Sigmoid colon (tissue), 4 donors: ENCODE data around the gene FATE1.

Source experiments
- EP300 ChIP-seq, 4 donors: sonication (generic); formaldehyde crosslinking; IDR thresholded peaks; one replicate each; pipeline ENCODE4 v1.6.1; 2017; ENCODE audit warnings: antibody characterized with exemption in 4 of 4
- POLR2A ChIP-seq, 2 donors: fragments of 450-650 bp; IDR thresholded peaks; one replicate each; pipeline ENCODE4 v1.6.1; 2016; ENCODE audit warnings: antibody characterized with exemption in 2 of 2, mild to moderate bottlenecking in 2 of 2, moderate library complexity in 2 of 2
- POLR2AphosphoS5 ChIP-seq, 4 donors: sonication (generic); formaldehyde crosslinking; IDR thresholded peaks; one replicate each; pipeline ENCODE4 v1.6.1; 2017; ENCODE audit warnings: antibody characterized with exemption in 4 of 4
- TF ChIP-seq, protein P1 (sequence below), 4 experiments: fragments of 450-650 bp in 3 of 4; fragments of 200-600 bp in 1 of 4; IDR thresholded peaks; one replicate each; pipeline ENCODE4 v1.5.1; 2016 to 2019; ENCODE audit warnings: antibody characterized with exemption in 4 of 4, mild to moderate bottlenecking in 3 of 4, moderate library complexity in 2 of 4

DNA sequence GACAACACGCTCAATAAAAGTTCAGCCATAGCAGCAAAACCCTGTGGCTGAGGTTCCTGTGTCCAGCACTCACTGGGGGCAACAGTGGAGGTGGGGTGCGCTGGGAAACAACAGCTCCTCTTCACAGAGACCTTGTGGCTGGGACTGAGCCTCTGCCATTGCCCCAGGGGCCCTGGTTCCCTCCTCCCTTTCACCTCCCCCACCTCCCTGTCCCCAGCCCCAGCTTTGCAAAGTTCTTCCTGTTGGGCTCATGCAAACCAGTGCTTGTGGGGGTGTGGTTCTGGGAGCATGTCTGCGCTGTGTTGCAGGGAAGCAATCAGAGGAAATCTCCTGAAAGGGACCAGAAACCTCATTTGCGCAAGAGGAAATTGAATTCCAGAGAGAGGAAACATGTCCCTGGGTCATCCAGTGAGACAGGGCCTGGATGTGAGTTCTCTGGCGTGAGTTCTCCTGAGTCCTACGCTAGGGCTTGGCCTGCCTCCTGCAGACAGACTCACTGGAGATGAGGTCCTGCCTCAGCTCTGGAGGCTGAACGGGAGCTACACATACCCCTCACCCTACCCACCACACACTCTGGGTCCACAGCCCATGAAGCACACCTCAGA is 7.4 kb downstream of the FATE1 start:
- TF ChIP-seq, protein P1, sequence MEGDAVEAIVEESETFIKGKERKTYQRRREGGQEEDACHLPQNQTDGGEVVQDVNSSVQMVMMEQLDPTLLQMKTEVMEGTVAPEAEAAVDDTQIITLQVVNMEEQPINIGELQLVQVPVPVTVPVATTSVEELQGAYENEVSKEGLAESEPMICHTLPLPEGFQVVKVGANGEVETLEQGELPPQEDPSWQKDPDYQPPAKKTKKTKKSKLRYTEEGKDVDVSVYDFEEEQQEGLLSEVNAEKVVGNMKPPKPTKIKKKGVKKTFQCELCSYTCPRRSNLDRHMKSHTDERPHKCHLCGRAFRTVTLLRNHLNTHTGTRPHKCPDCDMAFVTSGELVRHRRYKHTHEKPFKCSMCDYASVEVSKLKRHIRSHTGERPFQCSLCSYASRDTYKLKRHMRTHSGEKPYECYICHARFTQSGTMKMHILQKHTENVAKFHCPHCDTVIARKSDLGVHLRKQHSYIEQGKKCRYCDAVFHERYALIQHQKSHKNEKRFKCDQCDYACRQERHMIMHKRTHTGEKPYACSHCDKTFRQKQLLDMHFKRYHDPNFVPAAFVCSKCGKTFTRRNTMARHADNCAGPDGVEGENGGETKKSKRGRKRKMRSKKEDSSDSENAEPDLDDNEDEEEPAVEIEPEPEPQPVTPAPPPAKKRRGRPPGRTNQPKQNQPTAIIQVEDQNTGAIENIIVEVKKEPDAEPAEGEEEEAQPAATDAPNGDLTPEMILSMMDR (IDR thresholded peaks at IDR 0.05) = no peak
- TF ChIP-seq EP300 (IDR thresholded peaks at IDR 0.05) (no peak), POLR2A (IDR thresholded peaks at IDR 0.05) (no peak), POLR2AphosphoS5 (IDR thresholded peaks at IDR 0.05) (no peak)
